NCI-H2107 (cell line): ENCODE measurements around the gene TRIM16.
"Not testable (repeated sequence)": the region's sequence is repeated elsewhere in the genome, so short reads cannot be mapped to it uniquely, and the experiment has no call there.

Experiments used
- DNase-seq: peaks from one replicate; lab custom pipeline; 2025; lab: John Stamatoyannopoulos, UW

TRIM16 gene

DNA sequence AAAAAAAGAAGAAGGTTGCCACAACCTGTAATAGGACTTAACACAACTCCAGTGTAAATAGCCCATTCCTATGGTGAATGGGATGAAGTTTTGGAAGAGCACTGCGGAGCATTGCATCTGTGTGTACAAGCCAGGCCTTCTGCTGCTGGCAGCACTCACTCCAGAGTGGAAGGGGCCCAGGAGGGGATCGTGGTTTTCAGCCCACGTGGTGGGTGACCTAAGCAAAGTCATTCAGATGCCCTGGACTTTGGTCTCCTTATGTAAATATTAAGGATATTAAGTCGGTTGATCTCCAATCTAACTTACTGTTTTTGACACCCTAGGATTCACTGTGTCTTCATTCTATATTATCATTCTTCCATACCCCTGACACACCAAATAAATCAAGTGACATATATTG lies 67.3 kb downstream of the TRIM16 start:
- not testable (repeated sequence) for DNase-seq

DNA sequence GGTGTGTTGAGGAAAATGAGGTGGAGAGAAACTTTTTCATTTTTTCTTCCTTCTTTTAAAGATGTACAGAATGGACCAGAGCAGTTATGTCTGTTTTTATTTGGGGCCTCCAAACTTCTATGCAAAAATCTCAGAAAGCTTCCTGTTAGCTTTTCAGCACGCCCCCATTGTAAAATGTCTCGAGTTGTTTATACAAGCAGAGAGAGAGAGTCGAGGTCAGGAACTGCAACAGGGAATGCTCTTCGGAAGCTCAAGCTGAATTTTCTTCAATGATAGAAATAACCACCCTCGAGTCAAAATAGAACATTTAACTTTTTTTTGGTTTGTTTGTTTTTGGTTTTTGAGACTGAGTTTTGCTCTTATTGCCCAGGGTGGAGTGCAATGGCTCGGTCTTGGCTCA lies 68.3 kb downstream of the TRIM16 start:
- DNase-seq, result not testable (repeated sequence)

GRCh38 chr17:15613111-15613510 lies 71.0 kb downstream of the TRIM16 start:
- not testable (repeated sequence) for DNase-seq

GRCh38 chr17:15592960-15593359 lies 91.2 kb downstream of the TRIM16 start:
- not testable (repeated sequence) for DNase-seq

DNA sequence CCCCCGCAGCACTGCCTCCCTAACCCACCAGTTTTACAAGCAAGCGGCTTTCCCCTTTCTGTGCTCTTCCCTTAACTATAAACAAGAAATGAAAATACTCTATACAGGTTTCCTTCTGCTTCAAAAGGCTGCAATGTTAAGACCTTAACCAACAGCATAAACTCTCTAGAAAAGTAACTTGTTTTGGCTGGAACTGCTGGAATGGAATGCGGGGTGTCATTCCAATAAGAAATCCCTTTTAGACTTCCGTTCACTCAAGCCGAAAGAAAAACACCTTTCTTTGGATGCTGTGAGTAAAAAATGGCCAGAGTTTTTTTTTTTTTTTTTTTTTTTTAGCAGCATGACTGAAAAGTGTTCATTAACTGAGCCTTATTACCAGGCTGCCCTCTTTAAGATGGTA lies 92.1 kb downstream of the TRIM16 start:
- DNase-seq, result not testable (repeated sequence)

- DNase-seq, result not testable (repeated sequence)
Measured at GRCh38 chr17:15590844-15591243, 93.3 kb downstream of the TRIM16 start.

DNA sequence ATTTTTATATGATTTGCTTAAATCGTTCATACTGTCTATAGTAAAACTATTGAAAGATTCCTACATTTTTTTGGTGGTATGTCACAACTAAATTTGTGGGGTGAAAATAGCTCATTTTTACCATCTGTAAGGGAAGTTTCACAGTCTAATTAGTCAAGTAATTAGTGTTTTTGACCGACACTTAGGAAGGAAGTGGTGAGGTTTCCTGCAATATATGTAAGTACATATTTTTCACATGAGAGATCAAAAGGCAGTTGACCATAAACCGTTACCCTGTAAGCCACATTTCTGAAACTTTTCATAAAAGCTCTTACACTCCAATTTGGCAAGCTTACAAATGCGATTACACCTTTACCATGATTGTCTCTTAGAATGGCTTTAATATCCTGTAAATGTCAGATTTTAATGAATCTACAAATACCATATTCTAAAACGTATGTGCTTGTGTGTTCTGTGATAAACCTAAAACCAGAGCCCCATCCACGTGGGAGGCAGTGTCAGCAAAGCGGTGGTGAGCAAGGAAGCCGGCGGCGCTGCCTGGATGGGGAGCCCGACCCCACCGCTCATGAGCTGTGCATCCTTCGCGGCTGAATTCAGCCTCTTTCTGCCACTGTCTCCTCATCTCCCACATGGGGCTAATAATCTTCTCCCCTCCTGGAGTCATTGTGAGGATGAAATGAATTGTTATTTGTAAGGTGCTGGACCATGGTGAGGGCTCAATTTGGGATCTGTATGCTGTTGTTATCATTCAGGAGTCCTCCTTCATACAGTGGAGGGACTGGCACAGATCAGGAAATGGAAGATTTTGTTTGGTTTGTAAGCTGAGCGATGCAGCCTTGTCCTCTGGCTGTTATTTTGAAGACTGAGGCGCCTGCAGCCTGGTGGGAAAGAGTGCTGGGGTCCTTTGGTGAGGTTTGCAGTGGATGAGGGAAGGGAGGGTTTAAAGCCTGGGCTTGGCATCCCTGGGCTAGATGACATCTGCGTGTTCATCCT lies 94.3 kb downstream of the TRIM16 start:
- DNase-seq, result not testable (repeated sequence)

GRCh38 chr17:15588017-15588416 lies 96.1 kb downstream of the TRIM16 start:
- not testable (repeated sequence) for DNase-seq

DNA sequence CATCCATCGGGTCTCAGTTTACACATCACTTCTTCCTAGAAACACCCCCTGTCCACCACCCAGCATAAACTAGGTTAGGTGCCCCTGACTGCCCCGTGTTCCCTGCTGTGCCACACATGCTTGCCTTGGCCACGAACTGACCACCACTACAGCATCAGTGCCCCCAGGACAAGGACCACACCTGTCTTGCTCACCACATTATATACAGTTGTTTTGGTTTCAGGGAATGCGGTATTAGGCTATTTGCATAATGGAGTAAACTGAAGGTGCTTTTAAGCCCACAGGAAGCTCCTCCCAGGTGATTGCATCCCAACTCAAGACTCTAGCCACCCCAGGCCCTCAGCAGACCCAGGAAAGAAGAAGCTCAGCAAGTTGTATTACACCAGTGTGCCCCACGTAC lies 100.8 kb downstream of the TRIM16 start:
- DNase-seq, result not testable (repeated sequence)

DNA sequence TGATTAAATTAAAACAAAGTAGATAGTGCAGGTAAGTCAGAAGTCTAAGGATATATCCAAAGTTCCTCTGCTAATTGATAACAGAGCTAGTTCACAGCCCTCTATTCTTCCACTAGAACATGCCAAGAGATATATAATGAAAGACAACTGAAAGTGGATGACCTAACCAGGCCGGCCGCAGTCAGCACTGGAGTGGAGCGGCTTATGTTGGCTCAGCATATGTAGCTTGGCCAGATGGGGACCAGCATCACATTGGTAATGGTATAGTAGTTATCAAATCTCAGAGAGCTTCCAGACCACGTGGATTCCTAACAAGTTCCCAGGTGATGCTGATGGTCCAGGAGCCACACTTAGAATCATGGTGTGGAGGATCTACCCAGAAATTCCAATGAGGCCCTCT lies 102.6 kb downstream of the TRIM16 start:
- DNase-seq, result not testable (repeated sequence)
